WTC11 (cell line): ENCODE data around the gene MTCL1. TPM values are rescaled to one million over a fixed set of nuclear protein-coding genes. Genes with fewer than 3 reads are reported as not detected.

Source experiments
- ATAC-seq: fragments of 200-7000 bp; cut with Tn5 transposase; 2 replicates; pipeline ENCODE4 v1.10.0; 2021; ENCODE audit warnings: mild to moderate bottlenecking, moderate library complexity
- CTCF ChIA-PET: fragments of 300-600 bp; sonication (Branson Sonifier 250); formaldehyde crosslinking; loops from one replicate; lab custom pipeline; 2021; ENCODE audit warnings: antibody characterized with exemption; lab: Charles Lee
- POLR2A ChIA-PET: fragments of 350-600 bp; sonication (Branson Sonifier 250); formaldehyde crosslinking; loops from one replicate; lab custom pipeline; 2021; ENCODE audit warnings: antibody characterized with exemption; lab: Charles Lee
- DNase-seq: peaks from one replicate; pipeline ENCODE4 v3.0.0; 2021; ENCODE audit warnings: low spot score
- H3K27ac Mint-ChIP-seq: 2 replicates; pipeline ENCODE4 v1.8.0; 2021; ENCODE audit warnings: mixed read lengths
- H3K27me3 Mint-ChIP-seq: 2 replicates; pipeline ENCODE4 v1.8.0; 2021; ENCODE audit warnings: low read depth, mild to moderate bottlenecking, moderate library complexity, mixed read lengths
- H3K36me3 Mint-ChIP-seq: 2 replicates; pipeline ENCODE4 v1.8.0; 2021; ENCODE audit warnings: mixed read lengths
- H3K4me1 Mint-ChIP-seq: 2 replicates; pipeline ENCODE4 v1.8.0; 2022; ENCODE audit warnings: mixed read lengths
- H3K4me3 Mint-ChIP-seq: 2 replicates; pipeline ENCODE4 v1.8.0; 2021; ENCODE audit warnings: mild to moderate bottlenecking, moderate library complexity, mixed read lengths
- H3K9me3 Mint-ChIP-seq: 2 replicates; pipeline ENCODE4 v1.8.0; 2021; ENCODE audit warnings: mixed read lengths
- CBFB ChIP-seq: sonication (generic); formaldehyde crosslinking; IDR thresholded peaks from 2 replicates; pipeline ENCODE4 v1.8.1; 2022; ENCODE audit warnings: mild to moderate bottlenecking, low read depth, missing genetic modification reagents
- E2F1 ChIP-seq: sonication (generic); formaldehyde crosslinking; IDR thresholded peaks from 2 replicates; pipeline ENCODE4 v1.8.0; 2022; ENCODE audit warnings: mild to moderate bottlenecking, missing genetic modification reagents
- ERG ChIP-seq: fragments of 250-450 bp; sonication (Bioruptor Pico); IDR thresholded peaks from 2 replicates; pipeline ENCODE4 v1.8.0; 2021; ENCODE audit warnings: mild to moderate bottlenecking
- ETV6 ChIP-seq: sonication (generic); formaldehyde crosslinking; IDR thresholded peaks from 2 replicates; pipeline ENCODE4 v1.8.1; 2022; ENCODE audit warnings: mild to moderate bottlenecking, missing genetic modification reagents
- GTF2I ChIP-seq: fragments of 250-450 bp; sonication (Bioruptor Pico); conservative IDR thresholded peaks from 2 replicates; pipeline ENCODE4 v1.4.0; 2021; ENCODE audit warnings: mild to moderate bottlenecking
- IRF1 ChIP-seq: sonication (generic); formaldehyde crosslinking; IDR thresholded peaks from 2 replicates; pipeline ENCODE4 v1.8.0; 2023; ENCODE audit warnings: missing genetic modification reagents
- JAZF1 ChIP-seq: fragments of 250-450 bp; sonication (Bioruptor Pico); IDR thresholded peaks from 2 replicates; pipeline ENCODE4 v1.9.0; 2021; ENCODE audit warnings: moderate library complexity, mild to moderate bottlenecking, inconsistent platforms
- MAX ChIP-seq: sonication (generic); formaldehyde crosslinking; IDR thresholded peaks from 2 replicates; pipeline ENCODE4 v1.8.0; 2022; ENCODE audit warnings: mild to moderate bottlenecking, missing genetic modification reagents
- MLX ChIP-seq: sonication (generic); formaldehyde crosslinking; IDR thresholded peaks from 2 replicates; pipeline ENCODE4 v1.8.1; 2023; ENCODE audit warnings: mild to moderate bottlenecking, missing genetic modification reagents, moderate library complexity
- MXD4 ChIP-seq: fragments of 250-450 bp; sonication (Bioruptor Pico); IDR thresholded peaks from 2 replicates; pipeline ENCODE4 v1.8.0; 2021; ENCODE audit warnings: mild to moderate bottlenecking, moderate library complexity, borderline replicate concordance
- NFE2L1 ChIP-seq: sonication (generic); formaldehyde crosslinking; IDR thresholded peaks from 2 replicates; pipeline ENCODE4 v1.8.1; 2023; ENCODE audit warnings: missing genetic modification reagents
- NR1H2 ChIP-seq: sonication (generic); formaldehyde crosslinking; IDR thresholded peaks from 2 replicates; pipeline ENCODE4 v1.9.0; 2021; ENCODE audit warnings: mild to moderate bottlenecking, moderate library complexity, missing genetic modification reagents
- NR2C2 ChIP-seq: sonication (generic); formaldehyde crosslinking; IDR thresholded peaks from 2 replicates; pipeline ENCODE4 v1.8.0; 2022; ENCODE audit warnings: mild to moderate bottlenecking, missing genetic modification reagents
- PREB ChIP-seq: sonication (generic); formaldehyde crosslinking; IDR thresholded peaks from 2 replicates; pipeline ENCODE4 v1.8.1; 2022; ENCODE audit warnings: mild to moderate bottlenecking, missing genetic modification reagents, moderate library complexity, borderline replicate concordance
- PRRX2 ChIP-seq: fragments of 250-450 bp; sonication (Bioruptor Pico); IDR thresholded peaks from 2 replicates; pipeline ENCODE4 v1.8.0; 2021; ENCODE audit warnings: mild to moderate bottlenecking
- RELA ChIP-seq: sonication (generic); formaldehyde crosslinking; IDR thresholded peaks from 2 replicates; pipeline ENCODE4 v1.8.1; 2022; ENCODE audit warnings: missing genetic modification reagents, mild to moderate bottlenecking, borderline replicate concordance
- RORB ChIP-seq: fragments of 250-450 bp; sonication (Bioruptor Pico); IDR thresholded peaks from 2 replicates; pipeline ENCODE4 v1.9.0; 2021; ENCODE audit warnings: mild to moderate bottlenecking
- SMAD3 ChIP-seq: sonication (generic); formaldehyde crosslinking; IDR thresholded peaks from 2 replicates; pipeline ENCODE4 v1.8.0; 2022; ENCODE audit warnings: missing genetic modification reagents, mild to moderate bottlenecking, borderline replicate concordance
- SMAD4 ChIP-seq: sonication (generic); formaldehyde crosslinking; IDR thresholded peaks from 2 replicates; pipeline ENCODE4 v1.8.0; 2022; ENCODE audit warnings: mild to moderate bottlenecking, missing genetic modification reagents
- SOX15 ChIP-seq: fragments of 250-450 bp; sonication (Bioruptor Pico); IDR thresholded peaks from 2 replicates; pipeline ENCODE4 v1.9.0; 2021; ENCODE audit warnings: mild to moderate bottlenecking
- STAT6 ChIP-seq: sonication (generic); formaldehyde crosslinking; conservative IDR thresholded peaks from 2 replicates; pipeline ENCODE4 v1.8.1; 2023; ENCODE audit warnings: mild to moderate bottlenecking, low read depth, missing genetic modification reagents, moderate library complexity
- TCF7 ChIP-seq: sonication (generic); formaldehyde crosslinking; IDR thresholded peaks from 2 replicates; pipeline ENCODE4 v1.8.0; 2022; ENCODE audit warnings: mild to moderate bottlenecking, low read depth, missing genetic modification reagents, moderate library complexity
- ZNF121 ChIP-seq: sonication (generic); formaldehyde crosslinking; IDR thresholded peaks from 2 replicates; pipeline ENCODE4 v1.8.0; 2023; ENCODE audit warnings: missing genetic modification reagents
- ZNF423 ChIP-seq: fragments of 250-450 bp; sonication (Bioruptor Pico); IDR thresholded peaks from 2 replicates; pipeline ENCODE4 v2.1.2; 2022; ENCODE audit warnings: mild to moderate bottlenecking, moderate library complexity
- ZNF512 ChIP-seq: sonication (generic); formaldehyde crosslinking; IDR thresholded peaks from 2 replicates; pipeline ENCODE4 v1.8.1; 2022; ENCODE audit warnings: missing genetic modification reagents, borderline replicate concordance
- ZSCAN18 ChIP-seq: fragments of 250-450 bp; sonication (Bioruptor Pico); IDR thresholded peaks from 2 replicates; pipeline ENCODE4 v2.1.2; 2022; ENCODE audit warnings: mild to moderate bottlenecking, moderate library complexity
- total RNA-seq: library from RNA; stranded (reverse); gene quantifications from 3 replicates; pipeline ENCODE4 v1.2.3, GENCODE V29; 2021

Gene MTCL1
- total RNA-seq, 1 experiment from 2014 or later: 64.3 TPM

- Mint-ChIP-seq H3K4me3 (no peak overlapping the region), H3K4me1 (no peaks in the 10 kb centered on the region), H3K36me3 (peaks cover 64% of the 10 kb centered on the region), H3K9me3 (no peaks in the 10 kb centered on the region), H3K27ac (no peak overlapping the region; the same call in 1 of the 2 replicates), H3K27me3 (no peaks in the 10 kb centered on the region)
- CTCF ChIA-PET: no interaction called here
- POLR2A ChIA-PET: no interaction called here
- no peak for DNase-seq
- TF ChIP-seq E2F1 (CRISPR knock-in tag) (no peak), ZNF121 (no peak), MXD4 (no peak), ZSCAN18 (CRISPR knock-in tag) (no peak), NR2C2 (CRISPR knock-in tag) (no peak), SMAD3 (CRISPR knock-in tag) (no peak), CBFB (no peak), RELA (no peak), ZNF423 (CRISPR knock-in tag) (no peak), PREB (CRISPR knock-in tag) (no peak), GTF2I (no peak), JAZF1 (CRISPR knock-in tag) (no peak), ETV6 (CRISPR knock-in tag) (no peak), PRRX2 (CRISPR knock-in tag) (no peak), STAT6 (CRISPR knock-in tag) (no peak), NFE2L1 (CRISPR knock-in tag) (no peak), SMAD4 (CRISPR knock-in tag) (no peak), ZNF512 (CRISPR knock-in tag) (no peak)
- no peak for ATAC-seq
Observed at GRCh38 chr18:8812631-8813030, 107.3 kb downstream of the MTCL1 start.

GRCh38 chr18:8813611-8814010 lies 108.3 kb downstream of the MTCL1 start:
- ATAC-seq: no peak
- TF ChIP-seq SOX15 (CRISPR knock-in tag) (no peak), MAX (CRISPR knock-in tag) (no peak), MLX (CRISPR knock-in tag) (no peak), NR1H2 (no peak), SMAD3 (CRISPR knock-in tag) (no peak), CBFB (no peak), IRF1 (no peak), ERG (no peak), RORB (CRISPR knock-in tag) (no peak), TCF7 (CRISPR knock-in tag) (no peak)
- CTCF ChIA-PET: no interaction called here
- no peak overlapping the region for H3K27ac Mint-ChIP-seq
- H3K36me3 Mint-ChIP-seq: peaks cover 70% of the 10 kb centered on the region
- DNase-seq: no peak
- no peak overlapping the region for H3K4me3 Mint-ChIP-seq
- POLR2A ChIA-PET: no interaction called here
- H3K9me3 Mint-ChIP-seq: no peaks in the 10 kb centered on the region
- H3K4me1 Mint-ChIP-seq: no peaks in the 10 kb centered on the region
- no peaks in the 10 kb centered on the region for H3K27me3 Mint-ChIP-seq
